GM23338 (cell line): ENCODE results near the gene TBC1D9. TPM values are rescaled to one million over a fixed set of nuclear protein-coding genes. Genes with fewer than 3 reads are reported as not detected.

Source experiments
- ATAC-seq: fragments of 200-7000 bp; cut with Tn5 transposase; 3 replicates; pipeline ENCODE4 v1.9.1; 2020
- DNase-seq: peaks from one replicate; pipeline ENCODE4 v3.0.0-alpha.2; 2015; ENCODE audit warnings: low spot score
- H2AFZ ChIP-seq: fragments of 200-600 bp; sonication (generic); 2 replicates; pipeline ENCODE4 v1.8.0; 2016; ENCODE audit warnings: antibody characterized with exemption, mild to moderate bottlenecking, moderate library complexity
- H3F3A ChIP-seq: fragments of 200-600 bp; sonication (generic); replicated peaks from 2 replicates; pipeline ENCODE4 v1.8.0; 2017; ENCODE audit warnings: antibody characterized with exemption, mixed run types, low read depth
- H3K27ac ChIP-seq: fragments of 200-600 bp; sonication (generic); 2 replicates; pipeline ENCODE4 v1.6.1; 2016; ENCODE audit warnings: low read depth
- H3K27me3 ChIP-seq: fragments of 200-600 bp; sonication (generic); 2 replicates; pipeline ENCODE4 v1.8.0; 2016; ENCODE audit warnings: mild to moderate bottlenecking, mixed run types, moderate library complexity; ENCODE audit not compliant: insufficient read depth
- H3K36me3 ChIP-seq: fragments of 200-600 bp; sonication (generic); 2 replicates; pipeline ENCODE4 v1.8.0; 2016; ENCODE audit warnings: mild to moderate bottlenecking; ENCODE audit not compliant: insufficient read depth
- H3K4me1 ChIP-seq: fragments of 200-600 bp; sonication (generic); 2 replicates; pipeline ENCODE4 v1.8.0; 2016; ENCODE audit warnings: mild to moderate bottlenecking, moderate library complexity; ENCODE audit not compliant: insufficient read depth
- H3K4me2 ChIP-seq: fragments of 200-600 bp; sonication (generic); 2 replicates; pipeline ENCODE4 v1.7.1; 2017; ENCODE audit warnings: mixed run types
- H3K4me3 ChIP-seq: fragments of 200-600 bp; sonication (generic); 2 replicates; pipeline ENCODE4 v1.6.1; 2016; ENCODE audit warnings: mixed run types
- H3K79me2 ChIP-seq: fragments of 200-600 bp; sonication (generic); replicated peaks from 2 replicates; pipeline ENCODE4 v1.8.0; 2017; ENCODE audit warnings: mild to moderate bottlenecking; ENCODE audit not compliant: insufficient read depth
- H3K9me2 ChIP-seq: fragments of 200-600 bp; sonication (generic); 2 replicates; pipeline ENCODE4 v1.8.0; 2017; ENCODE audit not compliant: insufficient read depth
- H4K20me1 ChIP-seq: fragments of 200-600 bp; sonication (generic); replicated peaks from 2 replicates; pipeline ENCODE4 v1.8.0; 2017; ENCODE audit warnings: mild to moderate bottlenecking; ENCODE audit not compliant: insufficient read depth
- H3K27ac Mint-ChIP-seq: 2 replicates; pipeline ENCODE4 v1.8.0; 2020; ENCODE audit warnings: inconsistent platforms, mild to moderate bottlenecking, moderate library complexity, mixed read lengths
- H3K27me3 Mint-ChIP-seq: 3 replicates; pipeline ENCODE4 v1.8.0; 2022; ENCODE audit warnings: low read depth, mild to moderate bottlenecking, moderate library complexity, mixed read lengths, inconsistent platforms; ENCODE audit not compliant: insufficient read depth, poor library complexity
- H3K36me3 Mint-ChIP-seq: 3 replicates; pipeline ENCODE4 v1.8.0; 2021; ENCODE audit warnings: low read depth, mild to moderate bottlenecking, inconsistent platforms, moderate library complexity, mixed read lengths
- H3K4me1 Mint-ChIP-seq: 3 replicates; pipeline ENCODE4 v1.8.0; 2020; ENCODE audit warnings: mild to moderate bottlenecking, inconsistent platforms, mixed read lengths
- H3K4me3 Mint-ChIP-seq: 3 replicates; pipeline ENCODE4 v1.8.0; 2021; ENCODE audit warnings: moderate library complexity, mild to moderate bottlenecking, inconsistent platforms, mixed read lengths
- H3K9me3 Mint-ChIP-seq: 3 replicates; pipeline ENCODE4 v1.8.0; 2020; ENCODE audit warnings: moderate library complexity, mild to moderate bottlenecking, inconsistent platforms, mixed read lengths
- CREB1 ChIP-seq: fragments of 250-450 bp; sonication (Bioruptor Pico); IDR thresholded peaks from 2 replicates; pipeline ENCODE4 v1.5.0; 2020; ENCODE audit warnings: low read depth, mild to moderate bottlenecking, moderate library complexity
- CTCF ChIP-seq, 2 experiments: fragments of 200-600 bp in 1 of 2; sonication (generic) in 1 of 2; conservative IDR thresholded peaks; 2 replicates each; pipeline versions ENCODE4 v1.5.1 to v1.6.1; 2016 to 2017; ENCODE audit warnings: antibody characterized with exemption in 2 of 2, low read depth in 2 of 2, mild to moderate bottlenecking in 2 of 2, moderate library complexity in 1 of 2
- ETS1 ChIP-seq: IDR thresholded peaks from 2 replicates; pipeline ENCODE4 v1.6.1; 2016; ENCODE audit warnings: antibody characterized with exemption
- EZH2 ChIP-seq: fragments of 200-600 bp; sonication (generic); IDR thresholded peaks from one replicate; pipeline ENCODE4 v1.8.0; 2017; ENCODE audit warnings: antibody characterized with exemption, mild to moderate bottlenecking, low read depth; ENCODE audit not compliant: unreplicated experiment
- EZH2phosphoT487 ChIP-seq: fragments of 200-600 bp; sonication (generic); IDR thresholded peaks from one replicate; pipeline ENCODE4 v1.8.1; 2018; ENCODE audit warnings: antibody characterized with exemption; ENCODE audit not compliant: unreplicated experiment
- JUNB ChIP-seq: IDR thresholded peaks from one replicate; pipeline ENCODE4 v1.6.1; 2016; ENCODE audit warnings: antibody characterized with exemption; ENCODE audit not compliant: unreplicated experiment
- NANOG ChIP-seq: IDR thresholded peaks from 2 replicates; pipeline ENCODE4 v1.6.1; 2016; ENCODE audit warnings: antibody characterized with exemption, borderline replicate concordance
- POLR2AphosphoS5 ChIP-seq: IDR thresholded peaks from 2 replicates; pipeline ENCODE4 v1.6.1; 2016; ENCODE audit warnings: antibody characterized with exemption, low read depth
- REST ChIP-seq: IDR thresholded peaks from one replicate; pipeline ENCODE4 v1.6.1; 2018; ENCODE audit warnings: antibody characterized with exemption; ENCODE audit not compliant: unreplicated experiment
- STAT1 ChIP-seq: IDR thresholded peaks from one replicate; pipeline ENCODE4 v1.6.1; 2016; ENCODE audit warnings: antibody characterized with exemption; ENCODE audit not compliant: unreplicated experiment
- ZNF114 ChIP-seq: fragments of 250-450 bp; sonication (Bioruptor Pico); IDR thresholded peaks from 2 replicates; pipeline ENCODE4 v1.5.0; 2020; ENCODE audit warnings: mild to moderate bottlenecking, moderate library complexity
- ZNF331 ChIP-seq: fragments of 250-450 bp; sonication (Bioruptor Pico); IDR thresholded peaks from 2 replicates; pipeline ENCODE4 v1.5.0; 2020; ENCODE audit warnings: low read depth, mild to moderate bottlenecking, moderate library complexity
- ZNF462 ChIP-seq: fragments of 250-450 bp; sonication (Bioruptor Pico); IDR thresholded peaks from 2 replicates; pipeline ENCODE4 v1.5.0; 2020; ENCODE audit warnings: mild to moderate bottlenecking, moderate library complexity
- polyA plus RNA-seq: library from polyadenylated mRNA; unstranded; fragments of >200 nt; fragmentation: Nextera tagmentation; extraction: Ambion mirVana; gene quantifications from 2 replicates; pipeline ENCODE4 v1.2.1, GENCODE V29; 2016
- total RNA-seq: library from RNA; depleted of rRNA; stranded (reverse); fragments of >200 nt; shearing (Covaris generic); gene quantifications from 2 replicates; pipeline ENCODE4 v1.2.3, GENCODE V29; 2014

Gene TBC1D9
- total and polyA plus RNA-seq, 2 experiments from 2014 or later: 0.03 to 0.56 TPM

GRCh38 chr4:140575489-140575888 lies 180.7 kb downstream of the TBC1D9 start:
- H3K9me3 Mint-ChIP-seq: no peaks in the 10 kb centered on the region

More at GRCh38 chr4:140575489-140575888, 180.7 kb downstream of the TBC1D9 start:
- peak; percentile 38 for ATAC-seq
- no peaks in the 10 kb centered on the region for H3F3A ChIP-seq
- Mint-ChIP-seq H3K36me3 (no peaks in the 10 kb centered on the region), H3K4me3 (no peak overlapping the region), H3K4me1 (no peaks in the 10 kb centered on the region), H3K27me3 (peaks cover 20% of the 10 kb centered on the region), H3K27ac (no peak overlapping the region)
- no peak for DNase-seq
- no peaks in the 10 kb centered on the region for H3K79me2 ChIP-seq
- H3K4me1 ChIP-seq: no peaks in the 10 kb centered on the region
- no peak overlapping the region for H3K4me3 ChIP-seq
- H3K36me3 ChIP-seq: no peaks in the 10 kb centered on the region
- no peaks in the 10 kb centered on the region for H4K20me1 ChIP-seq
- peak overlapping the region; percentile 59; the same call in 1 of the 2 replicates for H2AFZ ChIP-seq
- no peak overlapping the region for H3K4me2 ChIP-seq
- H3K27ac ChIP-seq: no peak overlapping the region
- H3K27me3 ChIP-seq: peaks cover 28% of the 10 kb centered on the region
- no peaks in the 10 kb centered on the region for H3K9me2 ChIP-seq
- no peak for TF ChIP-seq CTCF (conservative IDR thresholded peaks at IDR 0.05; ENCODE audit: low read depth in 2 of 2)
- no peak for TF ChIP-seq NANOG
- no peak for TF ChIP-seq ZNF462 (CRISPR knock-in tag)
- TF ChIP-seq EZH2phosphoT487: no peak
- TF ChIP-seq ETS1: no peak
- TF ChIP-seq STAT1: no peak
- TF ChIP-seq JUNB: no peak
- no peak for TF ChIP-seq ZNF331 (CRISPR knock-in tag)
- TF ChIP-seq CREB1 (CRISPR knock-in tag): no peak
- TF ChIP-seq EZH2: no peak
- no peak for TF ChIP-seq REST
- TF ChIP-seq ZNF114: no peak
- TF ChIP-seq POLR2AphosphoS5: no peak
